HFF-Myc (cell line): Measurements from ENCODE around the gene OSBPL1A.

ENCODE experiments used
- DNase-seq: peaks from one replicate; pipeline ENCODE4 v3.0.0-alpha.2; 2011; ENCODE audit warnings: low read depth; ENCODE audit errors: extremely low read depth
- H3K4me3 ChIP-seq: replicated peaks from 2 replicates; pipeline ENCODE4 v1.5.1; 2011; ENCODE audit warnings: low read depth, mild to moderate bottlenecking, control low read depth, low read length
- CTCF ChIP-seq: IDR thresholded peaks from 2 replicates; pipeline ENCODE4 v1.5.1; 2012; ENCODE audit warnings: mild to moderate bottlenecking, low read depth, low read length, control low read depth; ENCODE audit errors: missing control alignments

The OSBPL1A gene

GRCh38 chr18:24239341-24239740, 158.3 kb downstream of the OSBPL1A start:
- DNase-seq, result no peak
- no peak overlapping the region for H3K4me3 ChIP-seq
- TF ChIP-seq CTCF, result no peak

GRCh38 chr18:24238387-24238786, 159.2 kb downstream of the OSBPL1A start:
- no peak overlapping the region for H3K4me3 ChIP-seq
- TF ChIP-seq CTCF, result no peak
- DNase-seq, result no peak

- DNase-seq, result no peak
- no peak for TF ChIP-seq CTCF
- no peak overlapping the region for H3K4me3 ChIP-seq
These were observed 162.7 kb downstream of the OSBPL1A start for GRCh38 chr18:24234850-24235418.

- no peak overlapping the region for H3K4me3 ChIP-seq
- DNase-seq, result no peak
- no peak for TF ChIP-seq CTCF
These were observed 163.3 kb downstream of the OSBPL1A start for GRCh38 chr18:24234330-24234729.

GRCh38 chr18:24232800-24233199, 164.8 kb downstream of the OSBPL1A start:
- H3K4me3 ChIP-seq, result no peak overlapping the region
- DNase-seq, result no peak
- TF ChIP-seq CTCF, result no peak

GRCh38 chr18:24231773-24232735, 165.6 kb downstream of the OSBPL1A start:
- no peak for TF ChIP-seq CTCF

GRCh38 chr18:24230766-24231165, 166.9 kb downstream of the OSBPL1A start:
- DNase-seq, result no peak
- TF ChIP-seq CTCF, result no peak

More at GRCh38 chr18:24231773-24232735, 165.6 kb downstream of the OSBPL1A start:
- no peak for DNase-seq
- H3K4me3 ChIP-seq, result no peak overlapping the region

More at GRCh38 chr18:24230766-24231165, 166.9 kb downstream of the OSBPL1A start:
- H3K4me3 ChIP-seq, result no peak overlapping the region
